ENCODE results near the gene ZNF460. TPM values are rescaled to one million over a fixed set of nuclear protein-coding genes. Genes with fewer than 3 reads are reported as not detected.
A peak's percentile ranks its signal among the peaks of the same experiment; 100 is the strongest.

ZNF460 gene
- total RNA-seq, 4 donors from 2014 or later, result 20.2 to 63.3 (median 42.3) TPM

DNA sequence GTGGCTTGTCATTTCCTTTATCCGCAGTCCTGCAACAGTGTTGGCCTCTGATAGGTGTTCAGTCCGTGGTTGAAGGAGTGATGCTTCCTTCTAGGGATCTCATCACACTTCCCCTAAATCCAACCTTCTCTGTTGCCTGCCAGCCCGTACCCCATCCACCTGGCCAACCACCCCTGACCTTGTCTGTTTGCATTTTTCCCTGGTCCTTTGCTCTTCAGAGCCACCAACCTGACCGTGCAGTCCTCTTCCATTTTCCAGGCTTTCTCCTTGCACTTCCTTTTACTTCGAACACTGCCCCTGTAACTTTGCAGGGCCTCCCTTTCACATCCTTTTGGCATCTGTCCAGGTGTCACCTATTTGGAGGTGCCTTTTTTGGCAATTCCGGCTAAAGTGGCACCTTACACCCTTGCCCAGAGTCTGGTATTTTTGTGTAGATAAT is 696 bp downstream of the ZNF460 start:
- Histone ChIP-seq H3K4me3 (peak overlapping the region; percentile 96 to 97 (median 96)), H3K27ac (peak overlapping the region; percentile 93 to 99 (median 96)), H3K9me3 (no peaks in the 10 kb centered on the region), H3K36me3 (peaks cover 0 to 24% of the 10 kb centered on the region in 2 donors), H3K27me3 (no peaks in the 10 kb centered on the region), H3K4me1 (peaks cover 31 to 46% of the 10 kb centered on the region in 2 donors)
- in situ Hi-C loops (cut with MboI; ENCODE audit: low sequenced_read_pairs in 4 of 4), result loop anchor here in 1 of 4 donors (5.0 kb wide), 1 partner anchor 71 kb away; the partner anchor contains the start of gene ZNF304
- DNase-seq (no peak), ATAC-seq (peak in 1 of 2 donors; percentile 2)
- intact Hi-C loops (cut with DNase I; ENCODE audit: low total_unique reads), result loop anchor here (1.0 to 10.0 kb wide), 9 partner anchors 8 to 224 kb away; partner anchors contain the start of genes TRAPPC2B, ZNF17, ZNF264 and ZNF543
- no peak for TF ChIP-seq CTCF (IDR thresholded peaks at IDR 0.05 in 4 of 5, conservative IDR thresholded peaks at IDR 0.05 in 1 of 5)

- DNase-seq (no peak), ATAC-seq (no peak)
- Histone ChIP-seq H3K4me3 (peak overlapping the region; percentile 96 to 97 (median 96)), H3K4me1 (peaks cover 31 to 46% of the 10 kb centered on the region in 2 donors), H3K36me3 (peaks cover 4 to 35% of the 10 kb centered on the region in 2 donors), H3K27me3 (no peaks in the 10 kb centered on the region), H3K9me3 (no peaks in the 10 kb centered on the region), H3K27ac (peak overlapping the region; percentile 93 to 99 (median 96))
- in situ Hi-C loops (cut with MboI; ENCODE audit: low sequenced_read_pairs in 4 of 4), result loop anchor here in 1 of 4 donors (5.0 kb wide), 1 partner anchor 70 kb away; the partner anchor contains the start of gene ZNF304
- intact Hi-C loops (cut with DNase I; ENCODE audit: low total_unique reads), result loop anchor here (5.0 to 10.0 kb wide), 2 partner anchors 90 to 223 kb away; partner anchors contain the start of gene ZNF264
- TF ChIP-seq CTCF (IDR thresholded peaks at IDR 0.05 in 4 of 5, conservative IDR thresholded peaks at IDR 0.05 in 1 of 5), result no peak
- no peak for TF ChIP-seq POLR2A (IDR thresholded peaks at IDR 0.05)
Measured at GRCh38 chr19:57282011-57282643, 1.8 kb downstream of the ZNF460 start.

DNA sequence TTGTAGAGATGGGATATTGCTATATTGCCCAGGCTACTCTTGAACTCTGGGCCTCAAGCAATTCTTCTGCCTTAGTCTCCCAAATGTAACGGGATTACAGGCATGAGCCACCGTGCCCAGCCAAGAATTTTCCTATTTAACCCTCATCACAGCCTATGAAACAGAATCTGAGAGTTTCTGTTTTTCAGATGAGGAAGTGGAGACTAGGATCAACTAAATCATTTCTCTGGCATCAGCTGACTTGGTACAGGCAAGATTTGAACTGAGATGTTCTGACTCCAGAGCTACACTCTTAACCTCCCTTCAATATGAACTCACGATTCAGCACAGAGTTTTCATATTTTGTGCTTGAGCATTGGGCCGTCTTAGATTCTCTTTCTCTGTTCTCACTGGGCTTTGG is 8.1 kb downstream of the ZNF460 start:
- DNase-seq, result no peak

DNA sequence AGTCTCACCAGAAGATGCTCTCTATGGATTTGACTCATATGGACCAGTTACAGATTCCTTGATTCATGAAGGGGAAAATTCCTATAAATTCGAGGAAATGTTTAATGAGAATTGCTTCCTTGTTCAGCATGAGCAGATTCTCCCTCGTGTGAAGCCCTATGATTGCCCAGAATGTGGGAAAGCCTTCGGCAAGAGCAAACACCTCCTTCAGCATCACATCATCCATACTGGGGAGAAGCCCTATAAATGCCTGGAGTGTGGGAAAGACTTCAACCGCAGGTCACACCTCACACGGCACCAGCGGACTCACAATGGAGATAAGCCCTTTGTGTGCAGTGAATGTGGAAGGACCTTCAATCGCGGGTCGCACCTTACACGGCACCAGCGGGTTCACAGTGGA is 10.7 kb downstream of the ZNF460 start:
- intact Hi-C loops (cut with DNase I; ENCODE audit: low total_unique reads) (no loop called here), in situ Hi-C loops (cut with MboI; ENCODE audit: low sequenced_read_pairs in 4 of 4) (no loop called here)
- H3K27me3 ChIP-seq, result no peaks in the 10 kb centered on the region
- H3K4me3 ChIP-seq, result no peak overlapping the region
- no peaks in the 10 kb centered on the region for H3K4me1 ChIP-seq
- DNase-seq, result no peak
- no peak for TF ChIP-seq POLR2A (IDR thresholded peaks at IDR 0.05)
- no peak for TF ChIP-seq CTCF (IDR thresholded peaks at IDR 0.05 in 4 of 5, conservative IDR thresholded peaks at IDR 0.05 in 1 of 5)
- H3K9me3 ChIP-seq, result peaks cover 0 to 3% (median 0%) of the 10 kb centered on the region in 3 donors
- no peak overlapping the region for H3K27ac ChIP-seq
- H3K36me3 ChIP-seq, result peaks cover 19 to 99% of the 10 kb centered on the region in 2 donors
- ATAC-seq, result no peak

More for the DNA sequence above, 8.1 kb downstream of the ZNF460 start:
- H3K36me3 ChIP-seq, result peaks cover 19 to 97% of the 10 kb centered on the region in 2 donors
- no peaks in the 10 kb centered on the region for H3K27me3 ChIP-seq
- no peak overlapping the region for H3K27ac ChIP-seq
- TF ChIP-seq CTCF (IDR thresholded peaks at IDR 0.05 in 4 of 5, conservative IDR thresholded peaks at IDR 0.05 in 1 of 5) (no peak), POLR2A (IDR thresholded peaks at IDR 0.05) (no peak)
- no peak for ATAC-seq
- intact Hi-C loops (cut with DNase I; ENCODE audit: low total_unique reads), result loop anchor here (10.0 kb wide), 1 partner anchor 216 kb away; no protein-coding TSS in a partner anchor
- in situ Hi-C loops (cut with MboI; ENCODE audit: low sequenced_read_pairs in 4 of 4), result no loop called here
- peaks cover 8 to 17% of the 10 kb centered on the region in 2 donors for H3K4me1 ChIP-seq
- peaks cover 0 to 3% (median 0%) of the 10 kb centered on the region in 3 donors for H3K9me3 ChIP-seq
- H3K4me3 ChIP-seq, result no peak overlapping the region

All from gastrocnemius medialis (tissue), 4 donors.